HCT116 (cell line): ENCODE measurements around the gene NOL9. TPM values are rescaled to one million over a fixed set of nuclear protein-coding genes. Genes with fewer than 3 reads are reported as not detected.

ENCODE experiments used
- ATAC-seq: fragments of 200-7000 bp; cut with Tn5 transposase; 2 replicates; pipeline ENCODE4 v1.9.1; 2020; ENCODE audit warnings: mild to moderate bottlenecking, moderate library complexity
- BruUV-seq: library from RNA; stranded (reverse); fragments of 400-500 nt; replicated peaks from 2 replicates; lab custom pipeline; 2021; lab: Mats Ljungman, UMichigan
- CTCF ChIA-PET: fragments of 300-600 bp; sonication (Branson Sonifier 250); formaldehyde crosslinking; loops from one replicate; lab custom pipeline; 2021; ENCODE audit warnings: antibody characterized with exemption; lab: Charles Lee
- POLR2A ChIA-PET: fragments of 300-600, 350-600 bp; sonication (Branson Sonifier 250); formaldehyde crosslinking; loops from one replicate; lab custom pipeline; 2021; ENCODE audit warnings: antibody characterized with exemption; lab: Charles Lee
- RAD21 ChIA-PET, 2 experiments: fragments of 300-600 bp; sonication (Branson Sonifier 250); formaldehyde crosslinking; loops; one replicate each; lab custom pipeline; 2023; ENCODE audit warnings: low total read pairs in 2 of 2; ENCODE audit not compliant: uncharacterized antibody in 2 of 2, unreplicated experiment in 2 of 2, low non-redundant PET in 1 of 2; lab: Charles Lee
- DNase-seq: peaks from one replicate; pipeline ENCODE4 v3.0.0-alpha.2; 2010; ENCODE audit warnings: low read depth, low spot score
- H2AFZ ChIP-seq: fragments of 200-600 bp; shearing (Covaris generic), sonication (generic); 2 replicates; pipeline ENCODE4 v1.6.1; 2017; ENCODE audit warnings: low read depth, mixed run types, mixed read lengths, antibody characterized with exemption, low read length; ENCODE audit not compliant: poor library complexity, severe bottlenecking
- H3K27ac ChIP-seq: 2 replicates; pipeline ENCODE4 v1.5.1; 2012; ENCODE audit warnings: low read depth, low read length
- H3K27me3 ChIP-seq: fragments of 200-600 bp; sonication (generic); 2 replicates; pipeline ENCODE4 v1.6.1; 2016; ENCODE audit warnings: mixed run types, low read length, mixed read lengths; ENCODE audit not compliant: insufficient read depth
- H3K36me3 ChIP-seq, 2 experiments: fragments of 200-500 bp in 1 of 2; fragments of 200-600 bp in 1 of 2; sonication (Bioruptor generic) in 1 of 2; sonication (generic) in 1 of 2; 2 replicates each; pipeline versions ENCODE4 v1.5.1 to v1.6.1; 2014 to 2016; ENCODE audit warnings: low read length in 2 of 2, inconsistent platforms in 1 of 2, mixed read lengths in 1 of 2, mixed run types in 1 of 2; ENCODE audit not compliant: insufficient read depth in 2 of 2, control insufficient read depth in 1 of 2
- H3K4me1 ChIP-seq, 2 experiments: fragments of 200-600 bp in 1 of 2; sonication (generic) in 1 of 2; 2 replicates each; pipeline versions ENCODE4 v1.5.1 to v1.6.1; 2012 to 2017; ENCODE audit warnings: low read length in 2 of 2, inconsistent platforms in 1 of 2, mild to moderate bottlenecking in 1 of 2, mixed read lengths in 1 of 2, mixed run types in 1 of 2, moderate library complexity in 1 of 2; ENCODE audit not compliant: insufficient read depth in 2 of 2, control insufficient read depth in 1 of 2
- H3K4me2 ChIP-seq: fragments of 200-600 bp; sonication (generic); 2 replicates; pipeline ENCODE4 v1.6.1; 2017; ENCODE audit warnings: mixed run types, low read length, mixed read lengths
- H3K4me3 ChIP-seq, 2 experiments: fragments of 200-600 bp in 1 of 2; sonication (generic) in 1 of 2; replicated peaks in 1 of 2; 2 replicates each; pipeline ENCODE4 v1.5.1; 2011 to 2016; ENCODE audit warnings: low read length in 2 of 2, control low read depth in 1 of 2, low read depth in 1 of 2, mild to moderate bottlenecking in 1 of 2, mixed read lengths in 1 of 2, mixed run types in 1 of 2
- H3K79me2 ChIP-seq: fragments of 200-600 bp; sonication (generic); 2 replicates; pipeline ENCODE4 v1.6.1; 2017; ENCODE audit warnings: mild to moderate bottlenecking, mixed run types, low read length, moderate library complexity, mixed read lengths; ENCODE audit not compliant: insufficient read depth
- H3K9ac ChIP-seq: fragments of 200-600 bp; sonication (generic); 2 replicates; pipeline ENCODE4 v1.6.1; 2016; ENCODE audit warnings: low read length, mixed read lengths
- H3K9me2 ChIP-seq: fragments of 200-600 bp; sonication (generic), shearing (Covaris generic); 2 replicates; pipeline ENCODE4 v1.6.1; 2017; ENCODE audit warnings: mixed run types, mild to moderate bottlenecking, moderate library complexity; ENCODE audit not compliant: insufficient read depth
- H3K9me3 ChIP-seq, 2 experiments: fragments of 200-500 bp in 1 of 2; fragments of 200-600 bp in 1 of 2; sonication (Bioruptor generic) in 1 of 2; sonication (generic) in 1 of 2; 2 replicates each; pipeline ENCODE4 v1.6.1; 2014 to 2017; ENCODE audit warnings: low read length in 2 of 2, mixed read lengths in 2 of 2, inconsistent platforms in 1 of 2, low read depth in 1 of 2, mild to moderate bottlenecking in 1 of 2, mixed run types in 1 of 2, moderate library complexity in 1 of 2; ENCODE audit not compliant: control insufficient read depth in 1 of 2, insufficient read depth in 1 of 2
- H4K20me1 ChIP-seq: fragments of 200-600 bp; sonication (generic), shearing (Covaris generic); 2 replicates; pipeline ENCODE4 v1.6.1; 2017; ENCODE audit warnings: mixed run types, mild to moderate bottlenecking, moderate library complexity; ENCODE audit not compliant: insufficient read depth
- CEBPB ChIP-seq: IDR thresholded peaks from 2 replicates; pipeline ENCODE4 v1.6.1; 2012; ENCODE audit warnings: low read depth
- EGR1 ChIP-seq: IDR thresholded peaks from 2 replicates; pipeline ENCODE4 v1.6.1; 2012; ENCODE audit warnings: low read depth
- EZH2 ChIP-seq: fragments of 200-600 bp; sonication (generic); IDR thresholded peaks from 2 replicates; pipeline ENCODE4 v1.6.1; 2017; ENCODE audit warnings: antibody characterized with exemption, mixed run types
- EZH2phosphoT487 ChIP-seq: fragments of 200-600 bp; IDR thresholded peaks from 2 replicates; pipeline ENCODE4 v1.6.1; 2018; ENCODE audit warnings: antibody characterized with exemption, borderline replicate concordance
- POLR2A ChIP-seq: IDR thresholded peaks from 2 replicates; pipeline ENCODE4 v1.7.0; 2011; ENCODE audit warnings: borderline replicate concordance; ENCODE audit not compliant: insufficient read depth, insufficient read length; ENCODE audit errors: extremely low read depth
- SIN3A ChIP-seq: IDR thresholded peaks from 2 replicates; pipeline ENCODE4 v1.6.1; 2012; ENCODE audit warnings: low read depth
- SP1 ChIP-seq: IDR thresholded peaks from 2 replicates; pipeline ENCODE4 v1.6.1; 2012; ENCODE audit warnings: low read depth
- ZNF274 ChIP-seq: fragments of 200-500 bp; sonication (Bioruptor generic); IDR thresholded peaks from 2 replicates; pipeline ENCODE4 v1.6.1; 2014; ENCODE audit warnings: mild to moderate bottlenecking, low read depth, low read length, inconsistent platforms
- intact Hi-C: fragments of 100-400 bp; cut with micrococcal nuclease; formaldehyde crosslinking; loops from 2 replicates; pipeline ENCODE4 v1.10.0; 2022
- total RNA-seq: library from RNA; stranded (reverse); gene quantifications from one replicate; pipeline ENCODE4 v1.2.1, GENCODE V29; 2021; ENCODE audit not compliant: unreplicated experiment
- TF ChIP-seq, protein P1 (sequence below), 3 experiments: fragments of 200-600 bp in 1 of 3; sonication (generic) in 1 of 3; IDR thresholded peaks in 2 of 3; conservative IDR thresholded peaks in 1 of 3; 2 replicates each; pipeline ENCODE4 v1.5.1; 2012 to 2017; ENCODE audit warnings: low read depth in 2 of 3, low read length in 2 of 3, antibody characterized with exemption in 1 of 3, borderline replicate concordance in 1 of 3, control low read depth in 1 of 3, mild to moderate bottlenecking in 1 of 3, mixed read lengths in 1 of 3, mixed run types in 1 of 3, moderate library complexity in 1 of 3; ENCODE audit not compliant: insufficient read depth in 1 of 3
- TF ChIP-seq, protein P2 (sequence below): IDR thresholded peaks from 2 replicates; pipeline ENCODE4 v1.6.1; 2012

Gene NOL9
- total RNA-seq, 1 experiment from 2014 or later, result 46.4 TPM

DNA sequence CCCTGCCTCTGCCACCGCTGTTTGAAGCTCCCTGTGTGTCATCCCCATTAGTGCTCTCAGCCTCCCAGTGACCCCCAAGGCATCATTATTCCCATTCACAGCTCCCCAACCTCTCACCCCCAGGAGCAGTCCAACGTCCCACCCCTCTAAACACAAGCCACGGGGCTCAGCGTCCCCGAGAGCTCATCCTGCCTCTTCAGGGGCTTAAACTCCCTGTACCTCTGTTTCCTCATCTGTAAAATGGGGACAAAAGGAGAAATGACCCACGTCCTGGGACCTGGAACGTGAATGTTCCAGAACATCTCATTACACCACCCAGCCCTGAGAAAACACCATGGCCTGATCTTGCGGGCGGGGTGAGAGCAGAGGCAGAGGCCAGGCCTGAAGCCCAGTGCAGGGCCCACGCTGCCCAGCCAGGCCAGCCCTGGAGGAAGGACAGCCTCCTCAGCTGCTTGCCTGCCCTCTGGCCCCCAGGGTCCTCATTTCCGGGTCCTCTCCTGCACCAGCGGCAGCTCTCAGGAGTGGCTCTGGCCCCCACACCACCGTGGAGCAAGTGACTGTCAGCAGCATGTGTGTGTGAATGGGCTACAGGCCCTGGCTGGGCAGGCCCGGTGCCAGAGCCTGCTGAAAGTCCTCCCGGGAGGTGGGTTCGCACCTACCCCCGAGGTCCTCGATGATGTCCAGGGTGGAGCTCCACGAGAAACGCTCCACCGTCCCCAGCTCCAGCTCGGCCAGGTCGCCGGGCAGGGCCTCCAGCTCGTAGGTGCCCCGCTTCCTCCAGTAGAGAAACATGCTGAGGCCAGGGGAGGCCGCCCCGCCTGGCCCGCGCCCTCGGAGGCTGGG, 48.7 kb downstream of the NOL9 start:
- no peaks in the 10 kb centered on the region for H3K27me3 ChIP-seq
- no peaks in the 10 kb centered on the region; a peak in 1 of 4 replicates for H3K4me1 ChIP-seq
- no peak overlapping the region for H2AFZ ChIP-seq
- no peak for TF ChIP-seq SIN3A
- no peaks in the 10 kb centered on the region for H3K36me3 ChIP-seq
- BruUV-seq, result no TSS peak
- intact Hi-C loops, result no loop called here
- no peak overlapping the region for H3K4me2 ChIP-seq
- H3K9ac ChIP-seq, result no peak overlapping the region
- DNase-seq (no peak), ATAC-seq (no peak)
- RAD21 ChIA-PET, result no interaction called here
- H3K9me2 ChIP-seq, result no peaks in the 10 kb centered on the region
- POLR2A ChIA-PET, result no interaction called here
- CTCF ChIA-PET, result no interaction called here
- H3K4me3 ChIP-seq, result no peak overlapping the region
- H3K79me2 ChIP-seq, result no peaks in the 10 kb centered on the region
- H3K9me3 ChIP-seq, result no peaks in the 10 kb centered on the region
- no peaks in the 10 kb centered on the region for H4K20me1 ChIP-seq
- H3K27ac ChIP-seq, result no peak overlapping the region

DNA sequence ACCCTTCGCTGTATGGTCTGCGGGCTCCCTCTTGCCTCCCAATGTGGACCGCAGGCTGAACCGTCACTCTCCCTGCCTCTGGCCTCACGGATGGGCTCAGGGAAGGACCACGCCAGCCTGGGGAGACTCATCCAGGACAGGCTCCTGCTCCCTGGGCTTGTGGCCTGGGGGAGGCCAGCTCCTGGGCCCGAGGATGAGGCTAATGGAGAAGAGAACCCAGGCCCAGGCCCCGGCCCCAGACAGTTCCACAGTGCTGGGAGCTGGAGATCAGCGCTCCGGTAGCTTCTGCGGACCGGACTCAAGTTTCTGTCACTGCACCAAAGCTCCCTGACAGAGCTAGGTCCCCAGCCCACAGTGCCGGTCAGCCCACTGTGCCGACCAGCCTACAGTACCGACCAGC, 49.4 kb downstream of the NOL9 start:
- Histone ChIP-seq H3K27ac (no peak overlapping the region), H3K9ac (no peak overlapping the region), H3K4me3 (no peak overlapping the region)
- TF ChIP-seq SP1 (no peak), POLR2A (no peak), CEBPB (no peak), EZH2phosphoT487 (no peak), EGR1 (no peak), EZH2 (no peak), ZNF274 (no peak)
- TF ChIP-seq, protein P1, sequence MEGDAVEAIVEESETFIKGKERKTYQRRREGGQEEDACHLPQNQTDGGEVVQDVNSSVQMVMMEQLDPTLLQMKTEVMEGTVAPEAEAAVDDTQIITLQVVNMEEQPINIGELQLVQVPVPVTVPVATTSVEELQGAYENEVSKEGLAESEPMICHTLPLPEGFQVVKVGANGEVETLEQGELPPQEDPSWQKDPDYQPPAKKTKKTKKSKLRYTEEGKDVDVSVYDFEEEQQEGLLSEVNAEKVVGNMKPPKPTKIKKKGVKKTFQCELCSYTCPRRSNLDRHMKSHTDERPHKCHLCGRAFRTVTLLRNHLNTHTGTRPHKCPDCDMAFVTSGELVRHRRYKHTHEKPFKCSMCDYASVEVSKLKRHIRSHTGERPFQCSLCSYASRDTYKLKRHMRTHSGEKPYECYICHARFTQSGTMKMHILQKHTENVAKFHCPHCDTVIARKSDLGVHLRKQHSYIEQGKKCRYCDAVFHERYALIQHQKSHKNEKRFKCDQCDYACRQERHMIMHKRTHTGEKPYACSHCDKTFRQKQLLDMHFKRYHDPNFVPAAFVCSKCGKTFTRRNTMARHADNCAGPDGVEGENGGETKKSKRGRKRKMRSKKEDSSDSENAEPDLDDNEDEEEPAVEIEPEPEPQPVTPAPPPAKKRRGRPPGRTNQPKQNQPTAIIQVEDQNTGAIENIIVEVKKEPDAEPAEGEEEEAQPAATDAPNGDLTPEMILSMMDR (IDR thresholded peaks at IDR 0.05 in 2 of 3, conservative IDR thresholded peaks at IDR 0.05 in 1 of 3; ENCODE audit: borderline replicate concordance in 1 of 3, insufficient read depth in 1 of 3, low read depth in 2 of 3, low read length in 2 of 3), result no peak
- TF ChIP-seq, protein P2, sequence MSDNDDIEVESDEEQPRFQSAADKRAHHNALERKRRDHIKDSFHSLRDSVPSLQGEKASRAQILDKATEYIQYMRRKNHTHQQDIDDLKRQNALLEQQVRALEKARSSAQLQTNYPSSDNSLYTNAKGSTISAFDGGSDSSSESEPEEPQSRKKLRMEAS, result no peak
- TF ChIP-seq, all 23 proteins: peak for 0
- BruUV-seq, result no TSS peak
- ATAC-seq (no peak), DNase-seq (no peak)
- H2AFZ ChIP-seq, result no peak overlapping the region
- H4K20me1 ChIP-seq, result no peaks in the 10 kb centered on the region
- no peaks in the 10 kb centered on the region for H3K36me3 ChIP-seq
- POLR2A ChIA-PET, result no interaction called here
- RAD21 ChIA-PET, result no interaction called here
- CTCF ChIA-PET, result no interaction called here
- H3K4me2 ChIP-seq, result no peak overlapping the region
- no peaks in the 10 kb centered on the region; a peak in 1 of 4 replicates for H3K4me1 ChIP-seq
- no peaks in the 10 kb centered on the region for H3K27me3 ChIP-seq
- no peaks in the 10 kb centered on the region for H3K79me2 ChIP-seq
- H3K9me2 ChIP-seq, result no peaks in the 10 kb centered on the region
- H3K9me3 ChIP-seq, result no peaks in the 10 kb centered on the region
- intact Hi-C loops, result no loop called here
